Pulmonary artery endothelial cell (primary cell): ENCODE measurements around the gene ABL1. TPM values are rescaled to one million over a fixed set of nuclear protein-coding genes. Genes with fewer than 3 reads are reported as not detected.

Source experiments
- DNase-seq: peaks from one replicate; pipeline ENCODE4 v3.0.0-alpha.2; 2011; ENCODE audit warnings: low read depth, low spot score
- total RNA-seq: library from RNA; depleted of rRNA; stranded (reverse); fragments of >200 nt; gene quantifications from 2 replicates; pipeline ENCODE4 v1.2.3, GENCODE V29; 2014

The ABL1 gene
- total RNA-seq, 1 donor from 2014 or later = 59.5 TPM

- DNase-seq = no peak
These were observed 53.3 kb downstream of the ABL1 start for GRCh38 chr9:130888146-130888885.

GRCh38 chr9:130890124-130890523, 55.1 kb downstream of the ABL1 start:
- DNase-seq = no peak

GRCh38 chr9:130890870-130891687, 56.0 kb downstream of the ABL1 start:
- DNase-seq = no peak

GRCh38 chr9:130891688-130892476, 56.8 kb downstream of the ABL1 start:
- DNase-seq = no peak

- no peak for DNase-seq
These were observed 57.6 kb downstream of the ABL1 start for GRCh38 chr9:130892477-130893304.

GRCh38 chr9:130893341-130894101, 58.5 kb downstream of the ABL1 start:
- no peak for DNase-seq

- DNase-seq = no peak
These were observed 59.5 kb downstream of the ABL1 start for GRCh38 chr9:130894546-130894945.

- DNase-seq = no peak
These were observed 60.0 kb downstream of the ABL1 start for GRCh38 chr9:130895038-130895437.

- no peak for DNase-seq
These were observed 60.6 kb downstream of the ABL1 start for GRCh38 chr9:130895481-130896232.

GRCh38 chr9:130896233-130897014, 61.4 kb downstream of the ABL1 start, which contains the start of gene QRFP:
QRFP (minus strand) TSS chr9:130896812; CDS start chr9:130893838, 2,974 bp downstream.
- DNase-seq = no peak

- no peak for DNase-seq
These were observed 62.2 kb downstream of the ABL1 start for GRCh38 chr9:130897105-130897751.

GRCh38 chr9:130897848-130898551, 62.9 kb downstream of the ABL1 start:
- DNase-seq = no peak

- DNase-seq = no peak
These were observed 63.4 kb downstream of the ABL1 start for GRCh38 chr9:130898552-130898852.

GRCh38 chr9:130899051-130899748, 64.1 kb downstream of the ABL1 start:
- no peak for DNase-seq

- no peak for DNase-seq
These were observed 65.8 kb downstream of the ABL1 start for GRCh38 chr9:130900701-130901497.

- DNase-seq = no peak
These were observed 66.6 kb downstream of the ABL1 start for GRCh38 chr9:130901498-130902203.
